ENCODE data around the gene FNBP1L.

DNA sequence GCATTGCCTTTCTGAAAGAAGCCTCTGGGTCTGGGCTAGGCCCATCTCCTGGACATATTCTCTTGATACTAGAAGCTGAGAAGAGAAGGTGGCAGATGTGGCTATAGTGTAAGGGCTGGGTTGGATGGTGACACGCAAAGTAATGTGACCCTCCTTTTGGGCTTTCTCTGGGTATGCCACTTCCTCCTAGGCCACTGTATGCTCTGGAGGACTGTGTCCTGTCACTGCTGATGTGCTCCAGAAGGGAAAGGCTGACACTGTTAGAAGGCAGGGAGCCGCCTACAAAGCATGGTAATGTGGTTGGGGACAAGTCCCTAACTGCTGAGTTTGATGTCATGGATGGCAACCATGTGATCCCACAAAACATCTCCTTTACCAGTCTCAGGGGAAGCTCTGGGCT, 121.6 kb downstream of the FNBP1L start:
- no peak for TF ChIP-seq CTCF (IDR thresholded peaks at IDR 0.05; ENCODE audit: low read length)
- TF ChIP-seq EZH2 (optimal IDR thresholded peaks at IDR 0.05; ENCODE audit: low read depth, low read length) = no peak
- no peak for TF ChIP-seq EZH2phosphoT487 (IDR thresholded peaks at IDR 0.05; ENCODE audit: low read length)

Data from MM.1S (cell line).